HCEC 1CT (cell line): ENCODE data around the gene MTERF1.
"Not testable (repeated sequence)": the region's sequence is repeated elsewhere in the genome, so short reads cannot be mapped to it uniquely, and the experiment has no call there.

Source experiments
- DNase-seq: peaks from one replicate; pipeline ENCODE4 v3.0.0-alpha.2; 2017

MTERF1 gene

GRCh38 chr7:91880413-91881241, at the start of gene MTERF1:
MTERF1 (minus strand) TSS chr7:91880702; CDS start chr7:91880083, 619 bp downstream.
- DNase-seq: peak; percentile 90

DNA sequence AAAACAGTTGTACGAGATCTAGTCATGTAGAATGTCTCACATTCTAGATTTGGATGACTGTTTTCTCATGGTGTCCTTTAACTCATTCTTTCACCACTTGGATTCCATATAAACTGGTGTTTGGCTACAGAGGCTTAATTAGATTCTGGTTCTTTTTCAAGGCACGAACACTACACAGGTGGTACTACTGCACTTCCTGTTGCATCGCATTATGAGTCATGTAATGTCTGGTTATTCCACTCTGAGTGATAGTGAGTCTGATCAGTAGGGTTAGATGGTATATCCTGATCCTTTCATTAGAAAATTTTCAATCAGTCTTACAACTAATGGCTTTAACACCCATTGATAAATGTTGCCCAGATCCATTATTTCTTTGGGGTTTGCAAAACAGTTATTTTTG, 49.0 kb upstream of the MTERF1 start:
- no peak for DNase-seq

- no peak for DNase-seq
Observed at GRCh38 chr7:91927912-91928311, 47.4 kb upstream of the MTERF1 start.

- no peak for DNase-seq
Observed at GRCh38 chr7:91922857-91923256, 42.4 kb upstream of the MTERF1 start.

- no peak for DNase-seq
Observed at GRCh38 chr7:91918356-91918755, 37.9 kb upstream of the MTERF1 start.

- no peak for DNase-seq
Observed at GRCh38 chr7:91916051-91916440, 35.5 kb upstream of the MTERF1 start.

DNA sequence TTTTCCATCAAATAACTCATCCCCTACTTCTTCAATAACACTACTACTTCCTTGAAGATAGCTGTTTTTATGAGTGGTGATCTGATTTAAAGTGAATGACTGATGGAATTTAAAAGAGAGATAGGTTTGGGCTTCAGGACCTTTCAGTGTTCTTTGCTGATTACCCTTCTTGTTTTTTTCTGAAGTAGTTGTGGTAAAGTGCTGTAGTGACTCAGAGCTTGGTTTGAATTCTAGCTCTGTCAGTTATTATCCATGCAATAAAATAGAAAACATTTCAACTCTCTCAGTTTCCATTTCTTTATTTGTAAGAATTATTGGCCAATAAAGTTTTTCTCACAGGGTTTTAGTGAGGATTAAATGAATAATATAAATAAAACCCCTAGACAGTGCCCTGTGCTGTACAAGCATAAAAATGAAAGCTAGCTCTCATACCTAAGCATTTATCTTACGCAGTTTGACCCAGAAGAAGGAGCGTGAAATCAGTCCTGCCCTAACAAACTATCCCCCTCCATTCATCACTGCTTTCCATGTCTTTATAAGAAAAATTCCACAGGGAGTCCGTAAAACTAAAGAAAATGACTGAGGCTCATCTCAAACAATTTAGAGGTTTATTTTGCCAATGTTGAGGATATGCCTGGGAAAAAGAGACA, 35.0 kb upstream of the MTERF1 start:
- peak; percentile 32 for DNase-seq

GRCh38 chr7:91913612-91914011, 33.1 kb upstream of the MTERF1 start:
- DNase-seq: peak; percentile 56

- DNase-seq: no peak
Observed at GRCh38 chr7:91912494-91912893, 32.0 kb upstream of the MTERF1 start.

DNA sequence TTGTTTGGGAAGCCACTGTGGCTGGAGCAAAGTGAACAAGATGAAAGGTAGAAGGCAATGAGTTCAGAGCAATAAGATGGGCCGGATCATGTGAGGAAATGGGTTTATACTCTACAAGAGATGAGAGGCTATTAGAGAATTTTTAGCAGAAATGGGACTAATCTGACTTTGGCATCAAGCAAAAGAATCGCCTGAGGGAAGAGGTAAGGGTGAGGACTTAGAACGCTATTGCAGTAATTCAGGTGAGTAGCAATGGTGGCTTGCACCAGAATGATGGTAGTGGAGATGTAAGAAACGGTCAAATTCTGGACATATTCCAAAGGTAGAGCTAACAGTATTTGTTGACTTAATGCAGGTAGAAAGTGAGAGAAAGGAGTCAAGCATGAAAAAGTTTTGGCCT, 30.6 kb upstream of the MTERF1 start:
- DNase-seq: no peak

DNA sequence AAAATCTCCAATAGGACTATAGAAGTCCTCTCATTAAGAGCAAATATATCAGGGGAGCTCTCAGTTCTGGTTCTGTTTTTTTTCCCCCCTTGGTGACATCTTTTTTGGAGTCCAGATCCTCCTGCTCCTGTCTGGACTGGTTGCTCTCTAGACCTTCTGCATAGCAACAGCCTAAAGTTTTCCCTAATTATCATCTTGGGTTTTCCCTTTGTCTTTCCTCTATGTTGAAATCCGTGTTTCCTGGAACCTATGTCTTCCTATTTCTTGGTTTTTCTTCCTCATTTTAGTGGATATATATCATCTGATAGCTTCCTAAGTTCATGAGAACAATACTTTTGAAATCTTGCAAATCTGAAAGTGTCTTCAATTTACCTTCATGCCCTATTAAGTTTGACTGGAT, 29.7 kb upstream of the MTERF1 start:
- no peak for DNase-seq

DNA sequence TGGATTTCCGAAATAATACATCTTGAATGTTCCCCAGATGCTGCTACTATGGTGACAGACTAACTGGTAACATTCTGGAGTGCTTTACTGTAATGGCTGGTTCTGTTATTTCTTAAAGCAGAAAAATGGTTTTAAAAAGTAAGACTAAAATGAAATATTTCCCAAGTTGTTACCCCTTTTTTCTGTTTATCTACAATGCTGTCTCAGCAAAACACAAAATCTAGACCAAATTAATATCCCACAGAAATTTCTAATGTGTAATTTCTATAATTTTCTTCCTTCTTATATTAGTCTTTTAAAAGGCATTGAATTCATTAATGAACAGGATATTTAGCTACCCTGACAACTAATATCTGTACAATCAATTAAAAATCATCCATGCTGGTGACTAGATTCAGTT, 19.1 kb upstream of the MTERF1 start:
- DNase-seq: no peak

GRCh38 chr7:91898240-91898992, 17.9 kb upstream of the MTERF1 start:
- no peak for DNase-seq

GRCh38 chr7:91894781-91895480, 14.4 kb upstream of the MTERF1 start:
- DNase-seq: peak; percentile 20

GRCh38 chr7:91893699-91894098, 13.2 kb upstream of the MTERF1 start:
- DNase-seq: not testable (repeated sequence)

DNA sequence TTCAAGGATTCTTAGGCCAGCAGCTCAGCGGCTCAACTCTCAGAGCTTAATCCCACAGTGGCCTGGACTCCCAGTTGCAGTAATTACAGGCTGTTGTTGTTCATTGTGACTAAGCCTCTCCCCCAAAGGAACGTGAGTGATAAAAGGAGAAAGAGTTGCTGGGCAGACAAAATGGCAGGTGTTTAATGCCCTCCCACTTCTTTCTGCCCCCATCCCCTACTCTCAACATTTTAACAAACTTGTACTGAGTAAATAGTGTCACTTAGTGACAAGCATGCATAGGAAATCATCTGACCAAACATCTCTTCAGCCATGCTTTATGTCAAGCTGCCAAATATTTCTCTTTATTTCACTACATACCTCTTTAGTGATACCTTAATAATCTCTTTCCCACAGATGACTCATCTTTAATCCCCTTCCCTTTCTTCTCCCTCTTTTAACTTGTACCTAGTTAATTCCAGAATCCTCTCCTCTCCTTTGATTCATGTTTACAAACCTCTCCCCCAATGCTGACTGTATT, 12.4 kb upstream of the MTERF1 start:
- DNase-seq: peak; percentile 32

DNA sequence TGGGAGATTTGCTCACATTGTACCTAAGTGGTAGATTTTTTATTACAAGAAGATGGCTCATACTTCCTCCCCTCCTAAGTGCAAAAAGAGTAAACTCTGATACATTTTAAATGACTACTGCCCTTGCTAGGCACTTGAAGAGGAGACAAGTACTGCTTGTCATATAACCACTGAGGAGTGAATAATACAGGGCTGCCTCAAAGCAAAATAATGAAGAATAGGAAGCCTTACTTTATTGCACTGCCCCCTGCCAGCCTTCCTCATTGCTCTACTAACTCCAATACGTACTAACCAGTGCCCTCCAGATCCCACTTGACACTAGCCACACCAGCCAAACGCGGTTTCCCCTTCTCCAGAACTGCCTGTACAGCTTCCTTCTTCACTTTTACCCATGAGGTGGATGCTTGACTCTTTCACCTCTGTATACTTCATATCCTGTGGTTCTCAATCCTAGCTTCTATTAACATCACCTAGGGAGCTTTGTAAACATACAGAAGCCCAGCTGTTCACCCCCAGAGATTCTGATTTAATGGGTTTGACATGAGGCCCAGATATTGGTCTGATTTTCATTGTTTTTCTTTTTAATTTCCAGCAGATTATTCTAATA, 11.7 kb upstream of the MTERF1 start:
- no peak for DNase-seq

- DNase-seq: not testable (repeated sequence)
Observed at GRCh38 chr7:91888271-91889175, 8.0 kb upstream of the MTERF1 start.

- DNase-seq: not testable (repeated sequence)
Observed at GRCh38 chr7:91887336-91888213, 7.1 kb upstream of the MTERF1 start.
